Upper lobe of left lung (tissue), 6 donors: ENCODE results near the gene CNPY2. TPM values are rescaled to one million over a fixed set of nuclear protein-coding genes. Genes with fewer than 3 reads are reported as not detected.
A peak's percentile ranks its signal among the peaks of the same experiment; 100 is the strongest.
"Not testable (repeated sequence)": the region's sequence is repeated elsewhere in the genome, so short reads cannot be mapped to it uniquely, and the experiment has no call there.

Source experiments
- ATAC-seq, 2 donors: fragments of 200-7000 bp; cut with Tn5 transposase; one replicate each; pipeline ENCODE4 v1.9.1; 2022; ENCODE audit warnings: mild to moderate bottlenecking in 2 of 2, moderate library complexity in 2 of 2; ENCODE audit not compliant: low FRiP score in 2 of 2
- DNase-seq, 2 donors: peaks; one replicate each; pipeline ENCODE4 v3.0.0-alpha.2; 2019 to 2020
- H3K27ac ChIP-seq, 4 donors: fragments of 200-600 bp; sonication (generic); one replicate each; pipeline ENCODE4 v1.5.1; 2016 to 2019
- H3K27me3 ChIP-seq, 4 donors: fragments of 200-600 bp; sonication (generic); one replicate each; pipeline ENCODE4 v1.5.1; 2017 to 2019
- H3K36me3 ChIP-seq, 4 donors: fragments of 200-600 bp; sonication (generic); one replicate each; pipeline ENCODE4 v1.5.1; 2016 to 2019
- H3K4me1 ChIP-seq, 4 donors: fragments of 200-600 bp; sonication (generic); one replicate each; pipeline ENCODE4 v1.5.1; 2018 to 2019
- H3K4me3 ChIP-seq, 4 donors: fragments of 200-600 bp; sonication (generic); one replicate each; pipeline ENCODE4 v1.5.1; 2017 to 2019; ENCODE audit warnings: mild to moderate bottlenecking in 2 of 4, moderate library complexity in 1 of 4
- H3K9me3 ChIP-seq, 4 donors: fragments of 200-600 bp; sonication (generic); one replicate each; pipeline ENCODE4 v1.5.1; 2018 to 2019
- EP300 ChIP-seq, 4 donors: sonication (generic); formaldehyde crosslinking; IDR thresholded peaks; one replicate each; pipeline ENCODE4 v1.5.1; 2017; ENCODE audit warnings: antibody characterized with exemption in 4 of 4, control low read depth in 2 of 4
- POLR2A ChIP-seq, 4 donors: fragments of 450-650 bp; IDR thresholded peaks; one replicate each; pipeline ENCODE4 v1.5.1; 2016 to 2017; ENCODE audit warnings: antibody characterized with exemption in 4 of 4, mild to moderate bottlenecking in 2 of 4
- POLR2AphosphoS5 ChIP-seq, 2 donors: sonication (generic); formaldehyde crosslinking; IDR thresholded peaks; one replicate each; pipeline ENCODE4 v1.5.1; 2017; ENCODE audit warnings: antibody characterized with exemption in 2 of 2
- WGBS, 2 donors: methylation state at CpG; one replicate each; pipeline ENCODE4 v1.1.5; 2017 to 2018; 5-methylcytosine and 5-hydroxymethylcytosine counted together
- total RNA-seq, 6 donors: library from RNA; depleted of rRNA in 4 of 6; stranded (reverse); fragments of >200 nt in 4 of 6; gene quantifications; one replicate each; pipeline versions ENCODE4 v1.1.0 to v1.2.1, GENCODE V29; 2016 to 2021
- TF ChIP-seq, protein P1 (sequence below), 6 experiments: fragments of 450-650 bp in 4 of 6; fragments of 200-600 bp in 2 of 6; sonication (generic) in 2 of 6; IDR thresholded peaks; one replicate each; pipeline ENCODE4 v1.5.1; 2016 to 2019; ENCODE audit warnings: antibody characterized with exemption in 6 of 6
- donor health status: DM: no; HTN: no; CAD: no; lungs with moderate emphysema.
- donor health status: DM: no; HTN: yes; CAD: no; lungs with severe emphysema.

Gene CNPY2
- total RNA-seq, 6 donors from 2014 or later = 50.3 to 105 (median 61.4) TPM

DNA sequence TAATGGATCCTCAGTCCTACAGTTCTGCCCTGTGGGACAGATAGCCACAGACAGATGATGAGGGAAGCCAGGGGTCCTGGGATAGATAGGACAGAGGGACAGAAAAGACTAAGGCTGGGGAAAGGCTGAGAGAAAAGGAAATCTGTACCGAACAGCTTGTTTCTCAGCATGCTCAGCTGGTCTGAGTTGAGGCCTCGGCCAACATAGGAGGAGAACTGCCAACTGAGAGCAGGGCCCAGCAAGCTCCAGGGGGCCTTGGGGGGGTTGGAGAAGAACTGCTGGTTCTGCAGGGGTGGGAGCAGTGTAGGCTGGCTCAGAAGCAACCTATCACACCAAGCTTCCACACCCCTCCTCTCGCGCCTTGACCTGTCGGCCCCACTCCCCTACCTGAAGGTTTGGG, 33.0 kb upstream of the CNPY2 start:
- no peak for DNase-seq

DNA sequence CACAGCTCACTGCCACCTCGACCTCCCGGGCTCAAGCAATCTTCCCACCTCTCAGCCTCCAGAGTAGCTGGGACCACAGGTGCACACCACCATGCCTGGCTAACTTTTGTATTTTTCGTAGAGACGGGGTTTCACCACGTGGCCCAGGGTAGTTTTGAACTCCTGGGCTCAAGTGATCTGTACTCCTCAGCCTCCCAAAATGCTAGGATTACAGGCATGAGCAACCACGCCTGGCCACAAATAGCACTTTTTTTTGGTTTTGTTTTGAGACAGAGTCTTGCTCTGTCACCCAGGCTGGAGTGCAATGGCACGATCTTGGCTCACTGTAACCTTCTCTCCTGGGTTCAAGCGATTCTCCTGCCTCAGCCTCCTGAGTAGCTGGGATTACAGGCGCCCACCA, 31.5 kb upstream of the CNPY2 start:
- not testable (repeated sequence) for DNase-seq, H3K27me3 ChIP-seq, H3K27ac ChIP-seq, H3K4me3 ChIP-seq, H3K4me1 ChIP-seq, ATAC-seq, H3K9me3 ChIP-seq
- WGBS, 2 donors = 88 to 96% methylated on average over 9 of the region's 9 CpGs
- peaks cover 58 to 99% (median 92%) of the 10 kb centered on the region in 4 donors for H3K36me3 ChIP-seq

More for the DNA sequence above, 33.0 kb upstream of the CNPY2 start:
- Histone ChIP-seq H3K36me3 (peaks cover 66 to 99% (median 93%) of the 10 kb centered on the region in 4 donors), H3K4me1 (no peaks in the 10 kb centered on the region), H3K9me3 (no peaks in the 10 kb centered on the region), H3K27ac (no peak overlapping the region), H3K4me3 (no peak overlapping the region), H3K27me3 (no peaks in the 10 kb centered on the region)
- ATAC-seq = no peak
- WGBS, 2 donors = 100% methylated on average over 5 of the region's 5 CpGs
- no peak for TF ChIP-seq POLR2AphosphoS5 (IDR thresholded peaks at IDR 0.05)
- TF ChIP-seq, protein P1, sequence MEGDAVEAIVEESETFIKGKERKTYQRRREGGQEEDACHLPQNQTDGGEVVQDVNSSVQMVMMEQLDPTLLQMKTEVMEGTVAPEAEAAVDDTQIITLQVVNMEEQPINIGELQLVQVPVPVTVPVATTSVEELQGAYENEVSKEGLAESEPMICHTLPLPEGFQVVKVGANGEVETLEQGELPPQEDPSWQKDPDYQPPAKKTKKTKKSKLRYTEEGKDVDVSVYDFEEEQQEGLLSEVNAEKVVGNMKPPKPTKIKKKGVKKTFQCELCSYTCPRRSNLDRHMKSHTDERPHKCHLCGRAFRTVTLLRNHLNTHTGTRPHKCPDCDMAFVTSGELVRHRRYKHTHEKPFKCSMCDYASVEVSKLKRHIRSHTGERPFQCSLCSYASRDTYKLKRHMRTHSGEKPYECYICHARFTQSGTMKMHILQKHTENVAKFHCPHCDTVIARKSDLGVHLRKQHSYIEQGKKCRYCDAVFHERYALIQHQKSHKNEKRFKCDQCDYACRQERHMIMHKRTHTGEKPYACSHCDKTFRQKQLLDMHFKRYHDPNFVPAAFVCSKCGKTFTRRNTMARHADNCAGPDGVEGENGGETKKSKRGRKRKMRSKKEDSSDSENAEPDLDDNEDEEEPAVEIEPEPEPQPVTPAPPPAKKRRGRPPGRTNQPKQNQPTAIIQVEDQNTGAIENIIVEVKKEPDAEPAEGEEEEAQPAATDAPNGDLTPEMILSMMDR (IDR thresholded peaks at IDR 0.05) = no peak

DNA sequence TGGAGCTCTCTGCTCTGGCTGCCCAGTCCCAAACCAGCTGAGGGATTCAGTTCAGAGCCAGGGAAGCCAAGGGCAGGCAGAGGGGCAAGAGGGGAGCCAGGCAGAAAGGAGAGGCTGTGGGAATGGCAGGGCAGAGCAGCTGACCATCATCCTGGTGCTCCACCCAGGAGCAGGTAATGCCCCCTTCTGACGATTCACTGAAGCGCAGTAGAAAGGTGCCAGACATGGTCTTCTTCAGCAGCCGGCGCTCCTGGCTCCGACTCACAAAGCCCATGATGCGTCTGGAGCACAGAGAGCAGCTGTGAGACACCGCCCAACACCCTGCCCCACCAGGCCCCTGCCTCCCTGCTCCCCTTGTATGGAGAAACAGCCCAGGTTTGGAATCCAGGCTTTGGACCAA, 30.9 kb upstream of the CNPY2 start:
- no peaks in the 10 kb centered on the region for H3K9me3 ChIP-seq
- 90 to 93% methylated on average over 5 to 7 of the region's 7 CpGs for WGBS, 2 donors
- H3K4me3 ChIP-seq = no peak overlapping the region
- no peaks in the 10 kb centered on the region for H3K27me3 ChIP-seq
- peaks cover 58 to 98% (median 90%) of the 10 kb centered on the region in 4 donors for H3K36me3 ChIP-seq
- ATAC-seq (no peak), DNase-seq (peak in 1 of 2 donors; percentile 14)
- H3K4me1 ChIP-seq = no peaks in the 10 kb centered on the region
- TF ChIP-seq POLR2AphosphoS5 (IDR thresholded peaks at IDR 0.05) = no peak
- no peak for TF ChIP-seq POLR2A (IDR thresholded peaks at IDR 0.05)
- TF ChIP-seq, protein P1 (IDR thresholded peaks at IDR 0.05) = no peak
- no peak for TF ChIP-seq EP300 (IDR thresholded peaks at IDR 0.05)
- no peak overlapping the region for H3K27ac ChIP-seq

DNA sequence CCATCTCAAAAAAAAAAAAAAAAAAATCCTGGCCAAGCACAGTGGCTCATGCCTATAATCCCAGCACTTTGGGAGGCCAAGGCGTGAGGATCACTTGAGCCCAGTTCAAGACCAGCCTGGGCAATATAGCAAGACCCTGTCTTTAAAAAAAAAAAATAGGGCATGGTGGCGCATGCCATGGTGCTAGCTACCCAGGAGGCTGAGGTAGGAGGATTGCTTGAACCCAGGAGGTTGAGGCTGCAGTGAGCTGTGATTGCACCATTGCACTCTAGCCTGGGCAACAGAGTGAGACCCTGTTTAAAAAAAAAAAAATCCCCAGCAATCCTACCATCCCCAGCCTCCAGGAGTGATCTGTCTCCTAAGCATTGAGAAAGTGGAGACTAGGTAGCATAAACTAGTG, 26.5 kb upstream of the CNPY2 start:
- not testable (repeated sequence) for DNase-seq, H3K4me3 ChIP-seq, H3K27ac ChIP-seq, H3K9me3 ChIP-seq, ATAC-seq, H3K27me3 ChIP-seq
- peaks cover 23 to 59% (median 47%) of the 10 kb centered on the region in 4 donors for H3K36me3 ChIP-seq
- 96 to 100% methylated on average over 2 of the region's 2 CpGs for WGBS, 2 donors
- H3K4me1 ChIP-seq = peaks cover 7 to 14% (median 10%) of the 10 kb centered on the region in 4 donors

DNA sequence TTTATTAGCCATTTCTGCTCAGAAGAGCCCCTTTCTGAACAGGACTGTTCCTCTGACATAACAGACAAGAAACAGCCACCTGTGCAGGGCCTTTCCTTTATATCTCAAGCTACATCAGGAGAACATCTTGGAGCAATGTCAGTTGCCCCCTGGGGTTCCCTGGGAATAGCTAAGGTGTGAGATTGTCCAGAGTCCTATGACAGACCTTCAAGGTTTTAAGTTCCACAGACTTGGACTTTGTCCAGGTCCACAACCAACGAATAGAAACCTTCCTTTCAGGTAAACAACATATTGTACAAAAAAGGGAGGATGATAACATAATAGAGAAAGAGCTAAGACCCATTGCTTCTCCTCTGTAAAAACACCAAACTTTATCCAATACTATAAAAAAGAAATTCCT, 25.8 kb upstream of the CNPY2 start:
- DNase-seq (no peak), ATAC-seq (no peak)
- H3K9me3 ChIP-seq = no peaks in the 10 kb centered on the region
- TF ChIP-seq, protein P1 (IDR thresholded peaks at IDR 0.05) = no peak
- TF ChIP-seq POLR2AphosphoS5 (IDR thresholded peaks at IDR 0.05) = no peak
- no peak for TF ChIP-seq EP300 (IDR thresholded peaks at IDR 0.05)
- no peak for TF ChIP-seq POLR2A (IDR thresholded peaks at IDR 0.05)
- H3K36me3 ChIP-seq = peaks cover 21 to 52% (median 41%) of the 10 kb centered on the region in 4 donors
- no peak overlapping the region for H3K27ac ChIP-seq
- no peaks in the 10 kb centered on the region for H3K27me3 ChIP-seq
- H3K4me3 ChIP-seq = no peak overlapping the region
- H3K4me1 ChIP-seq = peaks cover 7 to 14% (median 10%) of the 10 kb centered on the region in 4 donors
- 41 to 42% methylated on average over 1 of the region's 1 CpG for WGBS, 2 donors

DNA sequence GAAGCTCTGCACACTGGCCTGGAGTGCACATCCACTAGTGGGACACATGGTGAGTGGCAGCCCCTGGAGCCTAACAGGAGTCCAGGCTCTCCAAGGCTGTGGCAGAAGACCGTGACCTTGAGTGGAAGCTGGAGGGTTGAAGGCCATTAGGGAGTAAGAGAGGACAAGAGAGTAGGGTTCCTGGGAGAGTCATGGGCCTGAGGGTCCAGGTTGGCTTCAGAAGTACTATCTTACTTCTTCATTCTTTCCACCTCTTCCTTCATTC, 23.3 kb upstream of the CNPY2 start:
- Histone ChIP-seq H3K4me3 (no peak overlapping the region), H3K27me3 (no peaks in the 10 kb centered on the region), H3K36me3 (peaks cover 9 to 28% (median 20%) of the 10 kb centered on the region in 4 donors), H3K27ac (peak overlapping the region in 3 of 4 donors; percentile 32 to 61 (median 54)), H3K4me1 (peaks cover 10 to 15% (median 14%) of the 10 kb centered on the region in 4 donors), H3K9me3 (no peaks in the 10 kb centered on the region)
- ATAC-seq = no peak
- no peak for TF ChIP-seq POLR2AphosphoS5 (IDR thresholded peaks at IDR 0.05)
- TF ChIP-seq POLR2A (IDR thresholded peaks at IDR 0.05) = no peak
- TF ChIP-seq, protein P1 (IDR thresholded peaks at IDR 0.05) = no peak
- no peak for TF ChIP-seq EP300 (IDR thresholded peaks at IDR 0.05)
- WGBS, 2 donors = 95 to 100% methylated on average over 1 of the region's 1 CpG
- DNase-seq = no peak
